Measurements from ENCODE around the gene BRIP1.

The BRIP1 gene

DNA sequence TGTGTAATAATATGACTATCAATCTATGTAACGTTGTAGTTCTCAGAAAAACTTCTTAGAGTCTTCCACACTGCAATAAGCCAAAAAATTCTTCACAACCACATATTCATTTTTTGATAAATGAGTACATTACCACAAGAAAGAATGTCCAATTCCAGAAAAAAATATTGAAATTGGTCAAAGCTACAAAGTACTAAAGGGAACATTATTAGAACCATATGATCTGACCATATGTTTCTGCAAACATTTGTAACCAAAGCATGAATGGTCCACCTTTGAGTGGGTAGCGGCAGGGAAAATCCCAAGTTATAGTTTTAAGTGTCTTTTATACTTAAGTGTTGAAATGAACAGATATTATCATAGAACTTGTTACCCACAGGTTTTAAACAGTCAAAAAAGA, 200.6 kb downstream of the BRIP1 start:
- DNase-seq (ENCODE audit: low spot score) = no peak

DNA sequence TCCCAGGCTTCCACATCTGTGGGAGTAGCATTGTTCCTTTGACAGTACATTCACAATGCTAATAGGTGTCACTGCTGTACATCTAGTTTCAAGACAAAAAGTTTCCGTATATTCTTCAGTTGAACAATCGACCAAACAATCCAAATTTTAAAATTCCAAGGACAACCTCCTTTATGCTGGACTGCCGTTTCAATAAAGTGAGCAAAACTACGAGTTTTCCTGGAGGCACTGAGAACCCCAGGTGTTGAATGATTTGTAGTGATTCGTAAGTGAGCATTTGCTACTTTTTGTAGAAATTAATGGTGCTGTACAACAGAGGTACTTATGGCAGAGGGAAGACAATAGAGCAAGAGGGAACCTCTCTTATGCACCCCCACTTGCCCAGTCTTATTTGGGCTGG, 201.1 kb downstream of the BRIP1 start:
- no peak for DNase-seq (ENCODE audit: low spot score)

DNA sequence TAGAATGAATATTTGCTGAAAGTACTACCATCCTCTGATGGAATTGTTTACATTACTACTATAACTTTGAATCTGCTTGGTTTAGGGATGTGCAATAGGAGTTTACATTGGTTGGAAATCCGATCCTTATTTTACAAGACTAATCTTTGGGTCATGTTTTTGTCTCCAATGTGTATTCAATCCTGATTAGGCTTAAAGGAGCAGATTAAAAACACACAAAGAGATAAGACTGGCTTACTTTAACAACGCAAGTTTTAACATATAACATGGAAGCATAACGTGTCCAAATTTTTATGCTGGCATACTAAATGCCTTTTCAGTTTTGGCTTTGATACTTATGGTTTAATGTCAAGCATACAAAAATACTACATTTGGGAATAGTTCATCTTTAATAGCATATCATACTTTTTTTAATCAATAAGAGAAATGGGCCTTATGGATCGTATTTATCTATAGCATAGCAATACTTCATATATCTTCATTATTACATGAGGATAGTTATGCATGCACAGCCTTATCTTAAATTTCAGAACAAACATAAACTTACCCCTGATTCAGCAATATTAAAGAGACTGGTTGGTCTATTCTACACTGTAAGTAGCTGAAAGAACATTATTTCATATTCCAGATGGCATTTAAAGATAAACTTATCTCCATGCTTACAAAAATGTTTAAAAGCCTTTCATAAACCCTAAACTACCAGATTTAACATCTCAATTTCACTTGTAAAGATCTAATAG, 202.4 kb downstream of the BRIP1 start:
- no peak for DNase-seq (ENCODE audit: low spot score)

DNA sequence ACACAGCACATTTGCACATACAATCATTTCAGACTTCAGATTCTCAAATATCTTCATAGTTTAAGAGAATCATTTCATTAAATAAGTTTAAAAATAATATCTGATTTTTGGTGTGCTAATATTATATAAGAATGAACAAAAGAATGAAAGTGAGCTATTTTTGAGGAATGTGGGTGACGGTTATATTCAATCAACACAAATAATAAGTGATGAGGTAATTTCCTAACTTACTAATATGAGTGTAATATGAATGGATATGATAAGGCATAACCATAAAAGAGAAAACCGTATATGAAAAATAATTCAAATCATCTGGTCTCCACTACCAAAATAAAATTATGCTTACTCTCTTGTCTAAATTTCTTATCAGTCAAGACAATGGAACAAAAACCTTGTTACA, 203.9 kb downstream of the BRIP1 start:
- DNase-seq (ENCODE audit: low spot score) = no peak

DNA sequence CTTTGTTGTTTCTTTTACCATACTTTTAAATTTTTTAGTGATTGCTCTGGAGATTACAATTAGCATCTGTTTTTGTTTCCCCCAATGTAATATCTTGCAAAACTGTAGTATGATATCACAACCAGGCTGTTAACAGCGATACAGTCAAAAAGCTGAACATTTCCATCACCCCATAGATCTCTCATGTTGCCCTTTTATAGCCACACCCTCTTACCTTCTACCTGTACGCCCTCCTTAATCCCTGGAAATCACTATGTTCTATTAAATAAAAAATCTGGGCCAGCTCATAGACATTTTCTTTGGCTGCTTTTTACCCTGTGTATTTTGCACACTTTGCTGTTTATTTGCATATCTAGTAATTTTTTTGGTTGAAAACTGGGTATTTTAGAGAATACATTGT, 205.1 kb downstream of the BRIP1 start:
- DNase-seq (ENCODE audit: low spot score) = no peak

DNA sequence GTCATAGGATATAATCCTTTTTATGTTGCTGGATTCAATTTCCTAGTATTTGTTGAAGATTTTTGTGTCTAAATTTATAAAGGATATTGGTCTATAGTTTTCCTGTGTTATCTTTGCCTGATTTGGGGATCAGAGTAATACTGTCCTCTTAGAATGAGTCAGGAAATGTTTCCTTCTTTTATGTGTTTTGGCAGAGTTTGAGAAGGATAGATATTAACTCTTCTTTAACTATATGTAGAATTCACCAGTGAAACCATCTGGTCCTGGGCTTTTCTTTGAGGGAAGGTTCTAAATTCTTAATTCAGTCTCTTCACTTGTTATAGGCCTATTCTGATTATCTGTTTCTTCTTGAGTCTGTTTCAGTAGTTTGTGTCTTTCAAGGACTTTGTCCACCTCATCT, 206.0 kb downstream of the BRIP1 start:
- no peak for DNase-seq (ENCODE audit: low spot score)

DNA sequence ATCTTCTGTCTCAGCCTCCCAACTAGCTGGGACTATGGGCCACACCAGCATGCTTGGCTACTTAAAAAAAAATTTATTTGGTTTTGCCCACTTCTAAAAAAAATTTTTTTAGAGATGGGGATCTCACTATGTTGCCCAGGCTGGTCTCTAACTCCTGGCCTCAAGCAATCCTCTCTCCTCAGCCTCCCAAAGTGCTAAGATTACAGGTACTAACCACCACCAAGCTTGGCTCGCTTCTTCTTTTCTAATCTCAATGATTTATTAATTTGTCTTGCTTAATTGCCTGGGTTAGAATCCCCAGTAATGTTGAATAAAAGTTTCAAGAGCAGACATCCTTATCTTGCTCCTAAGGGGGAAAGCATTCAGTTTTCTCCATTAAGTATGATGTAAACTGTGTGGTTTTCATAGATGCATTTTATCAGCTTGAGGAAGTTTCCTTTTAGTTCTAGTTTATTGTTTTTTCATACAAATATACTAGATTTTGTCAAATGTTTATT, 206.6 kb downstream of the BRIP1 start:
- DNase-seq (ENCODE audit: low spot score) = no peak

DNA sequence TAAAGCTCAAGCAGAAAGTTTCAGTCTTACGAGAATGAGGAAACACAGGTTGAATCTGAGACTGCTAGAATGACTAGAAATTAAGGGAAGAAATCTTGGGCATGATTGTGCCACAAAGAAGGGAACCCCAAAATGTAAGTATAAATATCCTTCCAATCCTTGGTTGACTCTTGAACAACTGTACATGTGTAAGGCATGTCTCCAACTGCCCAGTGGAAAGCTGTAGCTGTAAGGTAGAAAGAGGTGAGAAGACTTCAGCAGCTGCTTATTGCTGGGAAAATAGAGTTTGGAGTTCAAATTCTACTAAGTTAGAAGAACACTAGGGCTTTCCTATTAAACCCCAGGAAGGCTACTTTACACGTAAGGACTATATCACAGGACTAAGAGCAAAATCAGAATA, 212.6 kb downstream of the BRIP1 start:
- DNase-seq (ENCODE audit: low spot score) = no peak

DNA sequence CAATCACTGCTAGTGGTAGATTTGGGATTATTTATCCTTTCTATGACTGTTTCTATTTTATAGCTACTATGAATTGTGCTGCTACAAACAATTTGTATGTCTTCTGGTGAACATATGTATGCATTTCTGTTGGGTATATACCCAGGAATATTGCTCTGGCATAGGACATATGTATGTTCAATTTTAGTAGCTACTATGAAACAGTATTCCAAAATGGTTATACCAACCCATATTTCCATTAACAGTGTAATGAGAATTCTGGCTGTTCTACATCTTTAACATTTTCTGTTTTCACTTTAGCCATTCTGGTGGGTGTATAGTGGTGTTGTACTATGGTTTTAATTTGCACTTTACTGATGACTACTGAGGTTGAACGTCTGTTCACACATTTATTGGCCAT, 214.7 kb downstream of the BRIP1 start:
- no peak for DNase-seq (ENCODE audit: low spot score)

DNA sequence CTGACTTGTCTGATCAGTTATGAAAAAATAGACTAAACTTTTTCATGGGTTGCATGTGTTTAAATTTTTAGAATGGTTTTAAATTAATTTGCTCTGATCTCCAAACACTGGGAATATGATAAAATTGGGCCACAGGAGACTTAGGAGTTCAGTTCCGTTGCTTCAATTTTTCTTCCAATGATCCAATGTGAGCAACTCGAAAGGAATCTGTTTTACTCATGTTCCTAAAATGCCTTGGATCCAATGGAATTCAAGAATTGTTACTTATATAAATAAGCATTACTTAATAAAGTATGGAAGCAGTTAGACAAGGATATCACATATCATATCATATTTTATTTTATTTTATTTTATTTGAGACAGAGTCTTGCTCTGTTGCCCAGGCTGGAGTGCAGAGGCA, 216.3 kb downstream of the BRIP1 start:
- no peak for DNase-seq (ENCODE audit: low spot score)

DNA sequence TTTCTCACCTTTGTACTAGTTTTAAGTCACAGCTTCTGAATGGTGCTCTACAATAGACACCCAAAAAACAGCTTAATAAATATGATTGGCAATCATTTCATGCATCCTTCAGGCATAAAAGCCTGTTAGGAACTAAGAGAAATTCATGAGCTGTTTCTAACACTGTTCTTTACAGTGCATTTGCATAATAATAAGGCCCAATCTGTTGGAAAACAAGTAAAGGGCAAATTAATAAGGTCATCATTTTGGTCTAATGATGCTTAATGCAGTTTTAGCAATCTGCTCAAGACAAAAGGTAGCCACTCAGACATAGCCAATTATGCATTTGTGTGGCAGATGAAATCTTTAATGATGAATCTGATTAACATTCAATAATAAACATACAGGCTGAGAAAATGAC, 216.8 kb downstream of the BRIP1 start:
- DNase-seq (ENCODE audit: low spot score) = no peak

DNA sequence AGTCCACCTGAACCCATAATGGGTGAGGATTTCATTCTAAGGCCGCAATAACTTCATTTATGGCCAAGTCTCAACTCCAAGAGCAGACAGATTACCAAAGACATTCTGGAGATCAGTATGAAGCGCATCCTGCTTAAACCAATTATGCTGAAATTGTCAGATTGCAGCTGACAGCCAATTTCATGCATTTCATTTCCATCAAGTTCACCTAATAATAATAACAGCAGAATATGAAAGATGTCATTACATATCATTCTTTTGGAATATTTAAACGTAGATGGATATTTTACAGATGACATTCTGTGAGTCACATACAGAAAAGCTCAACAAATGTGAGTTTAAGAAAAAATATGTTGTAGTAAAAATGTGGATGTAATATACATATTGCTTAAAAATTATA, 217.4 kb downstream of the BRIP1 start:
- no peak for DNase-seq (ENCODE audit: low spot score)

DNA sequence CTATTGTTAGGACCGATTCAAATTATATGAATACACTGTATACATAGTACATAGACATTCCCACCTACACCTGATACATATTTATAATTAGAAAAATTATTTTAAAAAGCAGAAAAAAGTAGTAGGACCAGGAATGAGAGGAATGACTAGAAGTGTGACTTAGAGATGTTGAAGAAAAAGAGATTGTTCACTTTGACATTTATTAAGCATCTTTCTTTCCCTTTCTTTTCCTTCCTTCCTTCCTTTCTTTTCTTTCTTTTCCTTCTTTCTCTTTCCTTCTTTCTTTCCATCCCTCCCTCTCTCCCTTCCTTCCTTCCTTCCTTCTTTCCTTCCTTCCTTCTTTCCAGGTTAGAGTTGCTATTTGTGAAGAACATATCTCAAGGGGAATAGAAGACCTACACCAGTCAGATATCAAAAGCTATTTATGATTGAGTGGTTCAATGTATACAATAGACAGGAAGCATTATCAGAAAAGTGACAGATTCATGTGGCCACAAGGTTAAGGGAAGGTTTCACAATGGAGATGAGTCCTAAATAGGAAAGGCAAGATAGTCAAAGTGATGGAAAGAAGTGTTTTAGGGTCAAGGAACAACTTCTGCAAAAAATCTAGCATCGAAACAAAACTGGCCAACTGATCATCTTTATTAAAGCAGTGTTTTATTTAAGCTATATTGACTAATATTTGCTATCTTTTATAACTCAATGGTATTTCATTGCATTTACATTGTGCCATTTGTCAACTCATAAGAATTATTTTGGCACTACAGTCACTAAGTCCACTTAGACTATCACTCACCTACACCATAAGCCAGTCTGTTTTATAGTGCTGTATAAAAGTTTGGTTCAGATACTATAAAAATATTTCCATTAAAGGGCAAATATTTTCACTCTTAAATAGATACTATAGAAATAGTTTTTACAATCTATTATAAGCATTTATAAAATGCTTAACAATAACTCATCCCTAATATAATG, 218.2 kb downstream of the BRIP1 start:
- DNase-seq (ENCODE audit: low spot score) = no peak

DNA sequence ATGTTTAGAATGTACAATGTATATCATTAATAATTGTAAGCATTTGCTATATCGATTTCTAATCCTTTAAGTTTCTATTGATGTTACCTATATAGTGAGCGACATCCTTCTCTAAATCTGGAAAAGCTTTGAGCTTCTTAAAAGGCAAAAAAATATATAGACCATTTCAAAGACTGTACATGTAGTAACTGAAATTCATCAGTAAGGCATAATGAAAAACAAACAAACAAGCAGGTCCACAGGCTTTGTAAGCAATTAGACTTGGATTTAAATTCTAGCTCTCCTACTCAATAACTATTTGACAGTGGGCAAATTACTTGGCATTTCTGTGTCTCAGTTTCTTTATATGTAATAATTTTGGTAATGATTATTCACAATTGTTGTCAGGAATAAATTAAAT, 220.6 kb downstream of the BRIP1 start:
- no peak for DNase-seq (ENCODE audit: low spot score)

DNA sequence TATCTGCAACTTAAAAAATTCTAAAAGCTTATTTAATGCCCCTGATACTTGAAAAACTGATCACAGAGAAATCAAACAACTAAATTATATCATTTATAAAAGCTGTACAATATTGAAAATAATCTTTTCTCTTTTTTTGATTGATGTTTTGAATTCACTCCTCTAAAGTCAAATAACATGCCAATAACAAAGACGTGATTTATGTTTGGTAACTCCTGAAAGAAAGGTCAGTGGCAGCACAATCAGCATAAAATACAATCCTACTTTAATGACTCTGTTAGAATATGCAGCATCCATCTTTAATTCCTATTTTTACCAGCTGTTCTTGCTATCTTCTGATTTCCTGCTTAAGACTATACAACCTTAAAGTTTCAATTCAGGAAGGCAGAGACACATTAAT, 221.6 kb downstream of the BRIP1 start:
- no peak for DNase-seq (ENCODE audit: low spot score)

DNA sequence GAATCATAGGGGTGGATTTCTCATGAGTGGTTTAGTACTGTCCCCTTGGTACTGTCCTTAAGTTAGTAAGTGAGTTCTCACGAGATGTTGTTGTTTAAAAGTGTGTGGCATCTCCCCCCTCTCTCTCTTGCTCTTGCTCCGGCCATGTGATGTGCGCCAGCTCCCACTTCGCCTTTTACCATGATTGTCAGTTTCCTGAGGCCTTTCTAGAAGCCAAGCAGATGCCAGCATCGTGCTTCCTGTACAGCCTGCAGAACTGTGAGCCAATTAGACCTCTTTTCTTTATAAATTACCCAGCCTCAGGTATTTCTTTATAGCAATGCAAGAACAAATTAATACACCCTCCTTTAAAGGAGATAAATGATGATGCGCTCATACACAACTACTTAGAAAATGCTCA, 222.2 kb downstream of the BRIP1 start:
- no peak for DNase-seq (ENCODE audit: low spot score)

DNA sequence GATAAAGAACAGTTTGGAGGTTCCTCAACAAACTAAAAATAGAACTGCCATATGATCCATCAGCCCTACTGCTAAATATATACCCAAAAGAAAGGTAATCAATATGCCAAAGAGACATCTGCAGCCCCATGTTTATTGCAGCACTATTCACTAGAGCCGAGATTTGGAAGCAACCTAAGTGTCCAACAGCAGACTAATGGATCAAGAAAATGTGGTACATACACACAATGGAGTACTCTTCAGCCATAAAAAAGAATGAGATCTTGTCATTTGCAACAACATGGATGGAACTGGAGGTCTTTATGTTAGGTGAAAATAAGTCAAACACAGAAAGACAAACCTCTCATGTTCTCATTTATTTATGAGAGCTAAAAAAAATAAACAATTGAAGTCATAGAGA, 223.5 kb downstream of the BRIP1 start:
- no peak for DNase-seq (ENCODE audit: low spot score)

DNA sequence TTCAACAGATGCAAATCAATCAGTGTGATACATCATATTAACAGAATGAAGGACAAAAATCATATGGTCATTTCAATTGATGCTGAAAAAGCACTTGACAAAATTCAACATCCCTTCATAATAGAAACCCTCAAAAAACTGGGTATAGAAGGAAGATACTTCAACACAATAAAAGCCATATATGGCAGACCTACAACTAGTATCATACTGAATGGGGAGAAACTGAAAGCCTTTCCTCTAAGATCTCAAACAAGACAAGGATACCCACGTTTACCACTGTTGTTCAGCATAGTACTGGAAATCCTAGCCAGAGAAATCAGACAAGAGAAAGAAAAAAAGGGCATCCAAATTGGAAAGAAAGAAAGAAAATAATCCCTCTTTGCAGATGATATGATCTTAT, 225.2 kb downstream of the BRIP1 start:
- no peak for DNase-seq (ENCODE audit: low spot score)

DNA sequence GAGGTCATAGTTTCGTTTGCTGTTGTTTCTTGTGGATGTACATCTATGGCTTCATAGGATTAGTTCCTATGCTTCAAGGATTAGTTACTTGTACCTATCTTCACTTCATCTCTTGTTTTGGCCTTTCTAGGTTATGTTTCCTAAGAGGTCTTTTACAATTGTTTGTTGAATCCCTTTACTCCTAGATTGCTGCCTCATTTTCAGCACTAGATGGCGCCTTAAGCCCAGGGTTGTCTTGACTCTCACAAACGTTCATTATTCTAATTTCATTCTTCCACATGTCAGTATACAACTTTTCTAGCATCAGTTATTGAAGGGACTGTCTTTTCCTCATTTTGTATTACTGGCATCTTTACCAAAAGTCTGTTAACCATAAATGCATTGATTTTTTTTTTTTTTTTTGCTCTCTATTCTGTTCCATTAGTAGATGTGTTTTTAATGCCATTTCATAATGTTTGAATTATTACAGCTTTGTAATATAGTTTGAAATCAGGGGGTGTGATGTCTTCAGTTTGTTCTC, 227.4 kb downstream of the BRIP1 start:
- DNase-seq (ENCODE audit: low spot score) = no peak

DNA sequence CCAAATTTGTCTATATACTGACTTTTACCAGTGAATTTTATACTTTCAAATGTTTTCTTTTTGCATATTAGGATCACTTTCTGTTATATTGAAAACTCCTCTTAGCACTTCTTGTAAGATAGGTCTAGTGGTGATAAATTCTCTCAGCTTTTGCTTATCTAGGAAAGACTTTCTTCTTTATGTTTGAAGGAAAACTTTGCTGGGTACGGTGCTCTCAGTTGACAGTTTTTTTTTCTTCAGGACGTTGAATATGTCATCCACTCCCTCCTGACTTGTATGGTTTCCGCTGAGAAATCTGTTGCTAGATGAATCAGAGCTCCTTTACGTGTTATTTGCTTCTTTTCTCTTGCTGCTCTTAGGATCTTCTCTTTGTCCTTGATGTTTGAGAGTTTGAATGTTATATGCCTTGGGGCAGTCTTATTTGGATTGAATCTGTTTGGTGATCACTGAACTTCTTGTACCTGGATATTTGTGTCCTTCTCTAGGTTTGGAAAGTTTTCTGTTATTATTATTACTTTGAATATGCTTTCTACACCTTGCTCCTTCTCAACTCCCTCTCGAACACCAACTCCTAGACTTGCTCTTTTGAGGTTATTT, 228.3 kb downstream of the BRIP1 start:
- no peak for DNase-seq (ENCODE audit: low spot score)

DNA sequence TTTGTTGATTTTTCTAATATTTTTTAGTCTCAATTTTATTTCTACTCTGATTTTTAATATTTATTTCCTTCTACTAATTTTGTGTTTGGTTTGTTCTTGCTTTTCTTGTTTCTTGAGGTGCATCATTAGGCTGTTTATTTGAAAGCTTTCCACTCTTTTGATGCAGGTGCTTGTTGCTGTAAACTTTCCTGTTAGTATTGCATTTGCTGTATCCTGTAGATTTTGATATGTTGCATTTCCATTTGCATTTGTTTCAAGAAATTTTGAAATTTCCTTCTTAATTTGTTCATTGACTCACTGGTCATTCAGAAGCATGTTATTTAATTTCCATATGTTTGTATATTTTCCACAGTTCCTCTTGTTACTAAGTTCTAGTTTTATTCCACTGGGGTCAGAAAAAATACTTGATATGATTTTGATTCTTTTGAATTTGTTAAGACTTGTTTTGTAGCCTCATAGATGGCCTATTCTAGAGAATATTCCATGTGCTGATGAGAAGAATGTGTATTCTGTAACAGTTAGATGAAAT, 229.3 kb downstream of the BRIP1 start:
- DNase-seq (ENCODE audit: low spot score) = no peak

DNA sequence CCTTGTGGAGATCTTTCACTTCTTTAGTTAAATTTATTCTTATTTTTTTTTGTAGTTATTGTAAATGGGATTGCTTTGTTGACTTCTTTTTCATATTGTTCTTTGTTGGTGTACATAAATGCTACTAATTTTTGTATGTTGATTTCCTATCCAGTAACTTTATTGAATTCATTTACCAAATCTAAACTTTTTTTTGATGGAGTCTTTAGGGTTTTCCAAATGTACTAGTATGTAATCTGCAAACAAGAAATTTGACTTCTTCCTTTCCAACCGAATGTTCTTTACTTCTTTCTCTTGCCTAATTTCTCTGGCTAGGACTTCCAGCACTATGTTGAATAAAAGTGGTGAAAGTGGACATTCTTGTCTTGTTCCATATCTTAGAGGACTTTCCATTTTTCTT, 230.5 kb downstream of the BRIP1 start:
- no peak for DNase-seq (ENCODE audit: low spot score)

All from left forelimb (tissue), 1 donor.